HepG2 (cell line): ENCODE measurements around the gene MYO3B. TPM values are rescaled to one million over a fixed set of nuclear protein-coding genes. Genes with fewer than 3 reads are reported as not detected.

ENCODE experiments used
- ATAC-seq: fragments of 200-7000 bp; cut with Tn5 transposase; 3 replicates; pipeline ENCODE4 v1.9.1; 2020; ENCODE audit warnings: mild to moderate bottlenecking, moderate library complexity
- BruUV-seq: library from RNA; stranded (reverse); fragments of 400-500 nt; replicated peaks from 2 replicates; lab custom pipeline; 2021; lab: Mats Ljungman, UMichigan
- CTCF ChIA-PET: fragments of 300-600 bp; formaldehyde crosslinking; extraction: SDS; loops from one replicate; lab custom pipeline; 2021; ENCODE audit warnings: low total read pairs, inconsistent platforms, low intra/inter-chr PET ratio; lab: Yijun Ruan, JAX
- POLR2A ChIA-PET: fragments of 350-600 bp; sonication (Branson Sonifier 250); formaldehyde crosslinking; loops from one replicate; lab custom pipeline; 2020; ENCODE audit warnings: antibody characterized with exemption, inconsistent platforms; lab: Yijun Ruan, JAX
- DNase-seq: peaks from one replicate; pipeline ENCODE4 v3.0.0-alpha.2; 2015; ENCODE audit warnings: low spot score
- FAIRE-seq: peaks from 3 replicates; lab custom pipeline; 2011; peaks lifted over from hg19 to GRCh38; lab: Jason Lieb, UNC
- H2AFZ ChIP-seq: one replicate; pipeline ENCODE4 v1.6.1; 2011; ENCODE audit warnings: low read length, inconsistent platforms
- H3K27ac ChIP-seq: fragments of 300-600 bp; 3 replicates; pipeline ENCODE4 v1.8.0; 2011; ENCODE audit warnings: mixed run types, mild to moderate bottlenecking, mixed read lengths, low read length, inconsistent platforms; ENCODE audit not compliant: insufficient read depth; ENCODE audit errors: extremely low read length
- H3K27me3 ChIP-seq, 2 experiments: fragments of 200-600 bp in 1 of 2; 2 replicates in 1 of 2; 3 replicates in 1 of 2; pipeline versions ENCODE4 v1.6.0 to v1.8.0; 2011; ENCODE audit warnings: low read length in 2 of 2, mild to moderate bottlenecking in 2 of 2, moderate library complexity in 2 of 2, inconsistent platforms in 1 of 2; ENCODE audit not compliant: insufficient read depth in 2 of 2, control insufficient read depth in 1 of 2
- H3K36me3 ChIP-seq, 2 experiments: fragments of 200-600 bp in 1 of 2; replicated peaks in 1 of 2; 2 replicates in 1 of 2; 3 replicates in 1 of 2; pipeline versions ENCODE4 v1.5.1 to v1.8.0; 2011; ENCODE audit warnings: low read length in 2 of 2, inconsistent platforms in 1 of 2; ENCODE audit not compliant: insufficient read depth in 2 of 2, control insufficient read depth in 1 of 2
- H3K4me1 ChIP-seq: 2 replicates; pipeline ENCODE4 v1.5.1; 2012; ENCODE audit warnings: low read length, inconsistent platforms; ENCODE audit not compliant: insufficient read depth
- H3K4me2 ChIP-seq: 2 replicates; pipeline ENCODE4 v1.6.0; 2011; ENCODE audit warnings: low read depth, low read length, inconsistent platforms
- H3K4me3 ChIP-seq, 3 experiments: fragments of 200-600 bp in 1 of 3; sonication (generic), shearing (Covaris generic) in 1 of 3; replicated peaks in 1 of 3; 2 replicates each; pipeline ENCODE4 v1.5.1; 2011 to 2016; ENCODE audit warnings: low read length in 3 of 3, inconsistent platforms in 2 of 3, low read depth in 2 of 3, mild to moderate bottlenecking in 2 of 3, control low read depth in 1 of 3, mixed read lengths in 1 of 3; ENCODE audit not compliant: insufficient read depth in 1 of 3
- H3K79me2 ChIP-seq: one replicate; pipeline ENCODE4 v1.6.1; 2011; ENCODE audit warnings: low read length, inconsistent platforms; ENCODE audit not compliant: insufficient read depth
- H3K9ac ChIP-seq: 2 replicates; pipeline ENCODE4 v1.6.0; 2011; ENCODE audit warnings: mild to moderate bottlenecking, low read depth, low read length, inconsistent platforms; ENCODE audit not compliant: insufficient read depth
- H3K9me3 ChIP-seq: 2 replicates; pipeline ENCODE4 v1.5.1; 2012; ENCODE audit warnings: mild to moderate bottlenecking, low read length
- H4K20me1 ChIP-seq: 2 replicates; pipeline ENCODE4 v1.6.0; 2011; ENCODE audit warnings: inconsistent platforms, mild to moderate bottlenecking, low read length, moderate library complexity; ENCODE audit not compliant: insufficient read depth
- CSRNP2 ChIP-seq: sonication (generic); formaldehyde crosslinking; conservative IDR thresholded peaks from 2 replicates; pipeline ENCODE4 v1.8.0; 2022; ENCODE audit warnings: low read depth, missing genetic modification reagents
- HNRNPUL1 ChIP-seq: fragments of 200-400 bp; formaldehyde crosslinking; IDR thresholded peaks from 2 replicates; pipeline ENCODE4 v1.6.1; 2017; ENCODE audit warnings: low read depth, mild to moderate bottlenecking, low read length, moderate library complexity
- MZF1 ChIP-seq: sonication (generic); formaldehyde crosslinking; IDR thresholded peaks from 2 replicates; pipeline ENCODE4 v1.8.1; 2023; ENCODE audit warnings: mild to moderate bottlenecking, missing genetic modification reagents, borderline replicate concordance
- SAP130 ChIP-seq: IDR thresholded peaks from 2 replicates; pipeline ENCODE4 v1.6.1; 2016; ENCODE audit warnings: low read depth
- SNAI1 ChIP-seq: sonication (generic); formaldehyde crosslinking; IDR thresholded peaks from 2 replicates; pipeline ENCODE4 v1.5.0; 2020; ENCODE audit warnings: mild to moderate bottlenecking, missing genetic modification reagents, borderline replicate concordance
- SNAPC2 ChIP-seq: sonication (generic); formaldehyde crosslinking; IDR thresholded peaks from 2 replicates; pipeline ENCODE4 v1.8.1; 2022; ENCODE audit warnings: mild to moderate bottlenecking, missing genetic modification reagents
- TMF1 ChIP-seq: sonication (generic); formaldehyde crosslinking; IDR thresholded peaks from 2 replicates; pipeline ENCODE4 v1.8.1; 2022; ENCODE audit warnings: low read depth, missing genetic modification reagents
- ZC3H13 ChIP-seq: sonication (generic); formaldehyde crosslinking; IDR thresholded peaks from 2 replicates; pipeline ENCODE4 v1.8.1; 2023; ENCODE audit warnings: mild to moderate bottlenecking, missing genetic modification reagents, moderate library complexity
- ZNF782 ChIP-seq: sonication (generic); formaldehyde crosslinking; IDR thresholded peaks from 2 replicates; pipeline ENCODE4 v1.4.0; 2020; ENCODE audit warnings: missing genetic modification reagents, mild to moderate bottlenecking, borderline replicate concordance
- ZSCAN30 ChIP-seq: sonication (generic); formaldehyde crosslinking; IDR thresholded peaks from 2 replicates; pipeline ENCODE4 v1.5.0; 2020; ENCODE audit warnings: mild to moderate bottlenecking, missing genetic modification reagents
- ZXDC ChIP-seq: sonication (generic); formaldehyde crosslinking; IDR thresholded peaks from 2 replicates; pipeline ENCODE4 v1.5.0; 2020; ENCODE audit warnings: mild to moderate bottlenecking, missing genetic modification reagents
- WGBS: methylation state at CpG from one replicate; pipeline ENCODE4 v1.1.6; 2017; ENCODE audit warnings: low lambda C conversion rate; 5-methylcytosine and 5-hydroxymethylcytosine counted together
- in situ Hi-C: cut with HindIII; loops from 2 replicates; pipeline ENCODE4 v1.10.0; 2017; ENCODE audit warnings: low pct_unique_long_range_greater_than_20kb; ENCODE audit not compliant: extremely low pct_ligation_motif_present
- intact Hi-C: fragments of 100-400 bp; cut with micrococcal nuclease; formaldehyde crosslinking; loops from one replicate; pipeline ENCODE4 v1.10.0; 2022; ENCODE audit not compliant: unreplicated experiment
- polyA plus RNA-seq, 8 experiments: library from polyadenylated mRNA; depleted of rRNA in 3 of 8; stranded (reverse) in 7 of 8; unstranded in 1 of 8; fragments of >200 nt; fragmentation: Illumina TruSeq in 4 of 8; extraction: Trizol in 4 of 8; gene quantifications; 2 replicates each; pipeline versions ENCODE4 v1.2.1 to v1.2.3, GENCODE V29; 2011 to 2016; ENCODE audit warnings: low read depth in 4 of 8, missing spikeins in 1 of 8, mixed read lengths in 1 of 8; ENCODE audit not compliant: insufficient read depth in 1 of 8
- total RNA-seq, 5 experiments: library from RNA; depleted of rRNA; stranded (reverse); fragments of >200 nt; fragmentation: Illumina TruSeq; extraction: Trizol; gene quantifications; 2 replicates each; pipeline ENCODE4 v1.2.3, GENCODE V29; 2016; ENCODE audit warnings: low read depth in 1 of 5

MYO3B gene
- total and polyA plus RNA-seq, 2 of the 13 experiments (the other 11 are each of a cell fraction or from before 2014, with no cell fraction given), result 0.01 TPM; not detected in 1

GRCh38 chr2:170605862-170606261 is 427.9 kb downstream of the MYO3B start (continued):
- TF ChIP-seq ZXDC (no peak), SNAI1 (CRISPR knock-in tag) (no peak), HNRNPUL1 (no peak), ZNF782 (CRISPR knock-in tag) (no peak), MZF1 (CRISPR knock-in tag) (no peak), SAP130 (CRISPR knock-in tag) (no peak), TMF1 (CRISPR knock-in tag) (no peak), ZC3H13 (CRISPR knock-in tag) (no peak), SNAPC2 (CRISPR knock-in tag) (no peak)
- TF ChIP-seq, all 625 proteins: peak for 0

GRCh38 chr2:170607171-170607570 is 429.2 kb downstream of the MYO3B start:
- no peak for FAIRE-seq
- WGBS, result 35% methylated on average over 3 of the region's 3 CpGs
- no peak for ATAC-seq
- H3K9ac ChIP-seq, result no peak overlapping the region
- ChIA-PET CTCF (no interaction called here), POLR2A (no interaction called here)
- no peak overlapping the region for H2AFZ ChIP-seq
- no peaks in the 10 kb centered on the region for H3K4me1 ChIP-seq
- DNase-seq, result no peak
- no peak overlapping the region for H3K27ac ChIP-seq
- in situ Hi-C loops, result no loop called here
- no peaks in the 10 kb centered on the region for H3K79me2 ChIP-seq
- no peaks in the 10 kb centered on the region for H3K36me3 ChIP-seq
- no TSS peak for BruUV-seq
- no peaks in the 10 kb centered on the region for H4K20me1 ChIP-seq
- no peak for TF ChIP-seq ZSCAN30 (CRISPR knock-in tag)
- TF ChIP-seq CSRNP2, result no peak
- H3K4me2 ChIP-seq, result no peak overlapping the region
- H3K4me3 ChIP-seq, result no peak overlapping the region
- peaks cover under 1 to 35% of the 10 kb centered on the region in 2 experiments; a peak in 3 of 5 replicates for H3K27me3 ChIP-seq
- intact Hi-C loops, result no loop called here
- no peaks in the 10 kb centered on the region for H3K9me3 ChIP-seq
